WTC11 (cell line): ENCODE measurements around the gene NKD1. TPM values are rescaled to one million over a fixed set of nuclear protein-coding genes. Genes with fewer than 3 reads are reported as not detected.

ENCODE experiments used
- ATAC-seq: fragments of 200-7000 bp; cut with Tn5 transposase; 2 replicates; pipeline ENCODE4 v1.10.0; 2021; ENCODE audit warnings: mild to moderate bottlenecking, moderate library complexity
- CTCF ChIA-PET: fragments of 300-600 bp; sonication (Branson Sonifier 250); formaldehyde crosslinking; loops from one replicate; lab custom pipeline; 2021; ENCODE audit warnings: antibody characterized with exemption; lab: Charles Lee
- POLR2A ChIA-PET: fragments of 350-600 bp; sonication (Branson Sonifier 250); formaldehyde crosslinking; loops from one replicate; lab custom pipeline; 2021; ENCODE audit warnings: antibody characterized with exemption; lab: Charles Lee
- DNase-seq: peaks from one replicate; pipeline ENCODE4 v3.0.0; 2021; ENCODE audit warnings: low spot score
- H3K27ac Mint-ChIP-seq: 2 replicates; pipeline ENCODE4 v1.8.0; 2021; ENCODE audit warnings: mixed read lengths
- H3K27me3 Mint-ChIP-seq: 2 replicates; pipeline ENCODE4 v1.8.0; 2021; ENCODE audit warnings: low read depth, mild to moderate bottlenecking, moderate library complexity, mixed read lengths
- H3K36me3 Mint-ChIP-seq: 2 replicates; pipeline ENCODE4 v1.8.0; 2021; ENCODE audit warnings: mixed read lengths
- H3K4me1 Mint-ChIP-seq: 2 replicates; pipeline ENCODE4 v1.8.0; 2022; ENCODE audit warnings: mixed read lengths
- H3K4me3 Mint-ChIP-seq: 2 replicates; pipeline ENCODE4 v1.8.0; 2021; ENCODE audit warnings: mild to moderate bottlenecking, moderate library complexity, mixed read lengths
- H3K9me3 Mint-ChIP-seq: 2 replicates; pipeline ENCODE4 v1.8.0; 2021; ENCODE audit warnings: mixed read lengths
- ATF1 ChIP-seq: sonication (generic); formaldehyde crosslinking; IDR thresholded peaks from 2 replicates; pipeline ENCODE4 v1.8.1; 2023; ENCODE audit warnings: mild to moderate bottlenecking, moderate library complexity, missing genetic modification reagents
- EMX1 ChIP-seq: fragments of 250-450 bp; sonication (Bioruptor Pico); IDR thresholded peaks from 2 replicates; pipeline ENCODE4 v1.8.0; 2021; ENCODE audit warnings: mild to moderate bottlenecking
- ESRRA ChIP-seq: sonication (generic); formaldehyde crosslinking; IDR thresholded peaks from 2 replicates; pipeline ENCODE4 v1.8.1; 2022; ENCODE audit warnings: mild to moderate bottlenecking, missing genetic modification reagents, borderline replicate concordance
- ETV6 ChIP-seq: sonication (generic); formaldehyde crosslinking; IDR thresholded peaks from 2 replicates; pipeline ENCODE4 v1.8.1; 2022; ENCODE audit warnings: mild to moderate bottlenecking, missing genetic modification reagents
- FOXJ3 ChIP-seq: sonication (generic); formaldehyde crosslinking; IDR thresholded peaks from 2 replicates; pipeline ENCODE4 v1.9.0; 2021; ENCODE audit warnings: missing genetic modification reagents, mild to moderate bottlenecking, borderline replicate concordance
- FOXK1 ChIP-seq: sonication (generic); formaldehyde crosslinking; IDR thresholded peaks from 2 replicates; pipeline ENCODE4 v1.8.0; 2022; ENCODE audit warnings: mild to moderate bottlenecking, moderate library complexity, missing genetic modification reagents
- HMGA2 ChIP-seq: fragments of 250-450 bp; sonication (Bioruptor Pico); IDR thresholded peaks from 2 replicates; pipeline ENCODE4 v1.4.0; 2021; ENCODE audit warnings: mild to moderate bottlenecking, moderate library complexity
- KAT7 ChIP-seq: sonication (generic); formaldehyde crosslinking; IDR thresholded peaks from 2 replicates; pipeline ENCODE4 v1.8.1; 2023; ENCODE audit warnings: missing genetic modification reagents, mild to moderate bottlenecking, borderline replicate concordance
- MXD4 ChIP-seq: fragments of 250-450 bp; sonication (Bioruptor Pico); IDR thresholded peaks from 2 replicates; pipeline ENCODE4 v1.8.0; 2021; ENCODE audit warnings: mild to moderate bottlenecking, moderate library complexity, borderline replicate concordance
- NR2C2 ChIP-seq: sonication (generic); formaldehyde crosslinking; IDR thresholded peaks from 2 replicates; pipeline ENCODE4 v1.8.0; 2022; ENCODE audit warnings: mild to moderate bottlenecking, missing genetic modification reagents
- SP1 ChIP-seq: sonication (generic); formaldehyde crosslinking; conservative IDR thresholded peaks from 2 replicates; pipeline ENCODE4 v1.8.1; 2022; ENCODE audit warnings: missing genetic modification reagents
- TP53 ChIP-seq: sonication (generic); formaldehyde crosslinking; IDR thresholded peaks from 2 replicates; pipeline ENCODE4 v1.8.1; 2023; ENCODE audit warnings: mild to moderate bottlenecking, missing genetic modification reagents
- ZNF138 ChIP-seq: sonication (generic); formaldehyde crosslinking; conservative IDR thresholded peaks from 2 replicates; pipeline ENCODE4 v1.8.1; 2022; ENCODE audit warnings: mild to moderate bottlenecking, moderate library complexity, missing genetic modification reagents
- ZNF219 ChIP-seq: sonication (generic); formaldehyde crosslinking; IDR thresholded peaks from 2 replicates; pipeline ENCODE4 v1.8.0; 2023; ENCODE audit warnings: missing genetic modification reagents, mild to moderate bottlenecking, borderline replicate concordance
- ZNF423 ChIP-seq: fragments of 250-450 bp; sonication (Bioruptor Pico); IDR thresholded peaks from 2 replicates; pipeline ENCODE4 v2.1.2; 2022; ENCODE audit warnings: mild to moderate bottlenecking, moderate library complexity
- total RNA-seq: library from RNA; stranded (reverse); gene quantifications from 3 replicates; pipeline ENCODE4 v1.2.3, GENCODE V29; 2021
- TF ChIP-seq, protein P1 (sequence below): fragments of 250-450 bp; sonication (Bioruptor Pico); IDR thresholded peaks from 2 replicates; pipeline ENCODE4 v1.9.0; 2021; ENCODE audit warnings: mild to moderate bottlenecking, borderline replicate concordance
- TF ChIP-seq, protein P2 (sequence below): sonication (generic); formaldehyde crosslinking; IDR thresholded peaks from 2 replicates; pipeline ENCODE4 v1.8.1; 2022; ENCODE audit warnings: low read depth, missing genetic modification reagents, borderline replicate concordance
- TF ChIP-seq, protein P3 (sequence below): fragments of 250-450 bp; sonication (Bioruptor Pico); conservative IDR thresholded peaks from 2 replicates; pipeline ENCODE4 v1.9.0; 2021; ENCODE audit warnings: mild to moderate bottlenecking
- TF ChIP-seq, protein P4 (sequence below): sonication (generic); formaldehyde crosslinking; conservative IDR thresholded peaks from 2 replicates; pipeline ENCODE4 v1.8.1; 2022; ENCODE audit warnings: mild to moderate bottlenecking, missing genetic modification reagents
- TF ChIP-seq, protein P5 (sequence below): sonication (generic); formaldehyde crosslinking; IDR thresholded peaks from 2 replicates; pipeline ENCODE4 v1.8.1; 2022; ENCODE audit warnings: missing genetic modification reagents, borderline replicate concordance
- TF ChIP-seq, protein P6 (sequence below): sonication (generic); formaldehyde crosslinking; IDR thresholded peaks from 2 replicates; pipeline ENCODE4 v1.8.0; 2023; ENCODE audit warnings: missing genetic modification reagents, mild to moderate bottlenecking, borderline replicate concordance

NKD1 gene
- total RNA-seq, 1 experiment from 2014 or later, result 6.0 TPM

DNA sequence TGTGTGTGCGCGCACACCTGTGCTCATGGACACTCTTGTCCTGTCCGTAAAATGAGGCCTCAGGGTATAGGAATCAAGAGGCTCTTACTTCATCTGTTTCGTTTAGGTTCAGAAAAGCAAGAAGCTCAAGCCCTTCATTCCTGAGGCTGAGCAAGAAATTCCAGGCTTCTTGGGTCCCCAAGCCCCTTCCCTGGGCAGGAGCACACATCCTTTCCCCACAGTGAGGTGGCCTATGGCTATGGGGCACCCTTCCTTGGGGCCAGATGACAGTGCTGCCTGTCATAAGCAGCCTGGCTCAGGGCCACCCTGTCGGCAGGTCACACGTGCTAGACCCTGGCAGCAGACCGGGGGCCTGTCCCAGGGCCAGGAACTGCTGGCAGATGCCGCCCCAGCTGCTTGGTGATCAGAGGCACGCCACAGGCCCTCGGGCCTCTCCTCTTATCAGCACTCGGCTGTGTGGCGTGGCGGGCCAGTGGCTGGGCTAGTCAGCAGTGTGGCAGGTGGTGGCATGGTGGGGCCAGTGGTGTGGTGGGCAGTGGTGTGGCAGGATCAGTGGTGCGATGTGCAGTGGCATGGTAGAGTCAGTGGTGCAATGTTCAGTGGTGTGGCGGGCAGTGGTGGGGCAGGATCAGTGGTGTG is 50.2 kb downstream of the NKD1 start:
- CTCF ChIA-PET, result no interaction called here
- Mint-ChIP-seq H3K4me3 (no peak overlapping the region), H3K4me1 (peaks cover 13% of the 10 kb centered on the region)
- DNase-seq (no peak), ATAC-seq (no peak)
- TF ChIP-seq ATF1, result no peak
- no peak for TF ChIP-seq NR2C2 (CRISPR knock-in tag)
- no peak for TF ChIP-seq ESRRA
- no peak for TF ChIP-seq ZNF219
- TF ChIP-seq, protein P1, sequence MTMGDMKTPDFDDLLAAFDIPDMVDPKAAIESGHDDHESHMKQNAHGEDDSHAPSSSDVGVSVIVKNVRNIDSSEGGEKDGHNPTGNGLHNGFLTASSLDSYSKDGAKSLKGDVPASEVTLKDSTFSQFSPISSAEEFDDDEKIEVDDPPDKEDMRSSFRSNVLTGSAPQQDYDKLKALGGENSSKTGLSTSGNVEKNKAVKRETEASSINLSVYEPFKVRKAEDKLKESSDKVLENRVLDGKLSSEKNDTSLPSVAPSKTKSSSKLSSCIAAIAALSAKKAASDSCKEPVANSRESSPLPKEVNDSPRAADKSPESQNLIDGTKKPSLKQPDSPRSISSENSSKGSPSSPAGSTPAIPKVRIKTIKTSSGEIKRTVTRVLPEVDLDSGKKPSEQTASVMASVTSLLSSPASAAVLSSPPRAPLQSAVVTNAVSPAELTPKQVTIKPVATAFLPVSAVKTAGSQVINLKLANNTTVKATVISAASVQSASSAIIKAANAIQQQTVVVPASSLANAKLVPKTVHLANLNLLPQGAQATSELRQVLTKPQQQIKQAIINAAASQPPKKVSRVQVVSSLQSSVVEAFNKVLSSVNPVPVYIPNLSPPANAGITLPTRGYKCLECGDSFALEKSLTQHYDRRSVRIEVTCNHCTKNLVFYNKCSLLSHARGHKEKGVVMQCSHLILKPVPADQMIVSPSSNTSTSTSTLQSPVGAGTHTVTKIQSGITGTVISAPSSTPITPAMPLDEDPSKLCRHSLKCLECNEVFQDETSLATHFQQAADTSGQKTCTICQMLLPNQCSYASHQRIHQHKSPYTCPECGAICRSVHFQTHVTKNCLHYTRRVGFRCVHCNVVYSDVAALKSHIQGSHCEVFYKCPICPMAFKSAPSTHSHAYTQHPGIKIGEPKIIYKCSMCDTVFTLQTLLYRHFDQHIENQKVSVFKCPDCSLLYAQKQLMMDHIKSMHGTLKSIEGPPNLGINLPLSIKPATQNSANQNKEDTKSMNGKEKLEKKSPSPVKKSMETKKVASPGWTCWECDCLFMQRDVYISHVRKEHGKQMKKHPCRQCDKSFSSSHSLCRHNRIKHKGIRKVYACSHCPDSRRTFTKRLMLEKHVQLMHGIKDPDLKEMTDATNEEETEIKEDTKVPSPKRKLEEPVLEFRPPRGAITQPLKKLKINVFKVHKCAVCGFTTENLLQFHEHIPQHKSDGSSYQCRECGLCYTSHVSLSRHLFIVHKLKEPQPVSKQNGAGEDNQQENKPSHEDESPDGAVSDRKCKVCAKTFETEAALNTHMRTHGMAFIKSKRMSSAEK (CRISPR knock-in tag), result no peak
- no peak for TF ChIP-seq FOXJ3 (CRISPR knock-in tag)
- TF ChIP-seq ZNF138 (CRISPR knock-in tag), result no peak
- TF ChIP-seq SP1 (CRISPR knock-in tag), result no peak
- no peak for TF ChIP-seq KAT7 (CRISPR knock-in tag)
- no peak for TF ChIP-seq ETV6
- no peak for TF ChIP-seq TP53 (CRISPR knock-in tag)
- no peak for TF ChIP-seq EMX1
- TF ChIP-seq, protein P2, sequence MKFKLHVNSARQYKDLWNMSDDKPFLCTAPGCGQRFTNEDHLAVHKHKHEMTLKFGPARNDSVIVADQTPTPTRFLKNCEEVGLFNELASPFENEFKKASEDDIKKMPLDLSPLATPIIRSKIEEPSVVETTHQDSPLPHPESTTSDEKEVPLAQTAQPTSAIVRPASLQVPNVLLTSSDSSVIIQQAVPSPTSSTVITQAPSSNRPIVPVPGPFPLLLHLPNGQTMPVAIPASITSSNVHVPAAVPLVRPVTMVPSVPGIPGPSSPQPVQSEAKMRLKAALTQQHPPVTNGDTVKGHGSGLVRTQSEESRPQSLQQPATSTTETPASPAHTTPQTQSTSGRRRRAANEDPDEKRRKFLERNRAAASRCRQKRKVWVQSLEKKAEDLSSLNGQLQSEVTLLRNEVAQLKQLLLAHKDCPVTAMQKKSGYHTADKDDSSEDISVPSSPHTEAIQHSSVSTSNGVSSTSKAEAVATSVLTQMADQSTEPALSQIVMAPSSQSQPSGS (CRISPR knock-in tag), result no peak
- TF ChIP-seq, protein P3, sequence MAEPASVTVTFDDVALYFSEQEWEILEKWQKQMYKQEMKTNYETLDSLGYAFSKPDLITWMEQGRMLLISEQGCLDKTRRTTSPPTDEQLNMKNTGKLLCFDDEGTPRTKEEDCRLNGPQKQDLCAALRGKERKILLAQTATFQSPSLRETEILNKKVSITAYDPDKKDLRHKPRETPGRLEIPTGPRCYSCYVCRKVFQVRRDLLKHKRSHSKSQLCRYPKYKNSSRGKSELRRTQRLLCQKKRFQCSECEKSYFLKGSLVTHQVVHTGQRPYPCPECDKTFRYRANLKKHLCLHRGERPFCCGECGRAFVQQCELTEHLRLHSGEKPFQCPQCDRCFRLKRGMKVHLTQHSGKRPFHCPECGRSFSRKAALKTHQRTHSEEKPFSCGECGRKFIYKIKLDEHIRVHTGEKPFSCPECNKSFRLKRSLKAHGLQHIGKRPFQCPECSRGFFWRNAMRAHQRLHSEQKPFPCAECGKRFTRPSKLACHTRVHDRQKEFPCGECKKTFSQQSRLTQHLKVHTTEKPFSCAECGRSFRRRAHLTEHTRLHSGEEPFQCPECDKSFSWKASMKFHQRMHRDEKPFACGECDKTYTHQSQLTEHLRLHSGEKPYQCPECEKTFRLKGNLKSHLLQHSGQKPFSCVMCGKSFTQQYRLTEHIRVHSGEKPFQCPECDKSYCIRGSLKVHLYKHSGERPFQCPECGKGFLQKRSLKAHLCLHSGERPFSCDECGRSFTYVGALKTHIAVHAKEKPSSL (CRISPR knock-in tag), result no peak
- TF ChIP-seq, protein P4, sequence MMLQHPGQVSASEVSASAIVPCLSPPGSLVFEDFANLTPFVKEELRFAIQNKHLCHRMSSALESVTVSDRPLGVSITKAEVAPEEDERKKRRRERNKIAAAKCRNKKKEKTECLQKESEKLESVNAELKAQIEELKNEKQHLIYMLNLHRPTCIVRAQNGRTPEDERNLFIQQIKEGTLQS (CRISPR knock-in tag), result no peak
- TF ChIP-seq, protein P5, sequence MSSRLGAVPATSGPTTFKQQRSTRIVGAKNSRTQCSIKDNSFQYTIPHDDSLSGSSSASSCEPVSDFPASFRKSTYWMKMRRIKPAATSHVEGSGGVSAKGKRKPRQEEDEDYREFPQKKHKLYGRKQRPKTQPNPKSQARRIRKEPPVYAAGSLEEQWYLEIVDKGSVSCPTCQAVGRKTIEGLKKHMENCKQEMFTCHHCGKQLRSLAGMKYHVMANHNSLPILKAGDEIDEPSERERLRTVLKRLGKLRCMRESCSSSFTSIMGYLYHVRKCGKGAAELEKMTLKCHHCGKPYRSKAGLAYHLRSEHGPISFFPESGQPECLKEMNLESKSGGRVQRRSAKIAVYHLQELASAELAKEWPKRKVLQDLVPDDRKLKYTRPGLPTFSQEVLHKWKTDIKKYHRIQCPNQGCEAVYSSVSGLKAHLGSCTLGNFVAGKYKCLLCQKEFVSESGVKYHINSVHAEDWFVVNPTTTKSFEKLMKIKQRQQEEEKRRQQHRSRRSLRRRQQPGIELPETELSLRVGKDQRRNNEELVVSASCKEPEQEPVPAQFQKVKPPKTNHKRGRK (CRISPR knock-in tag), result no peak
- TF ChIP-seq, all 79 proteins: peak for 0
- Mint-ChIP-seq H3K27me3 (no peaks in the 10 kb centered on the region), H3K36me3 (no peaks in the 10 kb centered on the region), H3K9me3 (no peaks in the 10 kb centered on the region), H3K27ac (no peak overlapping the region)
- POLR2A ChIA-PET, result no interaction called here

DNA sequence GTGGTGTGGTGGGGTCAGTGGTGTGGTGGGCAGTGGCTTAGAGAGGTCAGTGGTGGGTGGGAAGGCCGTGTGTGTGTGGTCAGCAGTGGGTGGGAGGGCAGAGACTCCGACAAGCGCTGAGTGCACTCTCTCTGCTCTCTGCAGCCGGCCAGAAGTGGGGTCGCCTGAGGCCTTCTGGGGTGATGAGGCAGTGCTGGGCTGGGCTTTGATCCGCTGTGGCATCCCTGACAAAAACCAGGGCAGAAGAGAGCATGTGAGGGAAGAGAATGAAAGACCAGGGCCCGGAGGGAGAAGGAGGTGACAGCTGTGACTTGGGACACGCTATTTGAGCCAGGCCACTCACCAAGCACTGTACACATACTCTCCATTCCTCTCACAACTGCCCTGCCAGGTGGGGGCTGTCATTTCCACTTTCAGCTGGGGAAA is 50.8 kb downstream of the NKD1 start:
- Mint-ChIP-seq H3K4me3 (no peak overlapping the region), H3K36me3 (no peaks in the 10 kb centered on the region), H3K4me1 (peaks cover 11% of the 10 kb centered on the region), H3K27ac (no peak overlapping the region), H3K9me3 (no peaks in the 10 kb centered on the region), H3K27me3 (no peaks in the 10 kb centered on the region)
- CTCF ChIA-PET, result no interaction called here
- DNase-seq, result no peak
- POLR2A ChIA-PET, result no interaction called here
- ATAC-seq, result no peak
- no peak for TF ChIP-seq FOXK1 (CRISPR knock-in tag)
- TF ChIP-seq SP1 (CRISPR knock-in tag), result no peak
- TF ChIP-seq, protein P4 (CRISPR knock-in tag), result no peak
- TF ChIP-seq, protein P6, sequence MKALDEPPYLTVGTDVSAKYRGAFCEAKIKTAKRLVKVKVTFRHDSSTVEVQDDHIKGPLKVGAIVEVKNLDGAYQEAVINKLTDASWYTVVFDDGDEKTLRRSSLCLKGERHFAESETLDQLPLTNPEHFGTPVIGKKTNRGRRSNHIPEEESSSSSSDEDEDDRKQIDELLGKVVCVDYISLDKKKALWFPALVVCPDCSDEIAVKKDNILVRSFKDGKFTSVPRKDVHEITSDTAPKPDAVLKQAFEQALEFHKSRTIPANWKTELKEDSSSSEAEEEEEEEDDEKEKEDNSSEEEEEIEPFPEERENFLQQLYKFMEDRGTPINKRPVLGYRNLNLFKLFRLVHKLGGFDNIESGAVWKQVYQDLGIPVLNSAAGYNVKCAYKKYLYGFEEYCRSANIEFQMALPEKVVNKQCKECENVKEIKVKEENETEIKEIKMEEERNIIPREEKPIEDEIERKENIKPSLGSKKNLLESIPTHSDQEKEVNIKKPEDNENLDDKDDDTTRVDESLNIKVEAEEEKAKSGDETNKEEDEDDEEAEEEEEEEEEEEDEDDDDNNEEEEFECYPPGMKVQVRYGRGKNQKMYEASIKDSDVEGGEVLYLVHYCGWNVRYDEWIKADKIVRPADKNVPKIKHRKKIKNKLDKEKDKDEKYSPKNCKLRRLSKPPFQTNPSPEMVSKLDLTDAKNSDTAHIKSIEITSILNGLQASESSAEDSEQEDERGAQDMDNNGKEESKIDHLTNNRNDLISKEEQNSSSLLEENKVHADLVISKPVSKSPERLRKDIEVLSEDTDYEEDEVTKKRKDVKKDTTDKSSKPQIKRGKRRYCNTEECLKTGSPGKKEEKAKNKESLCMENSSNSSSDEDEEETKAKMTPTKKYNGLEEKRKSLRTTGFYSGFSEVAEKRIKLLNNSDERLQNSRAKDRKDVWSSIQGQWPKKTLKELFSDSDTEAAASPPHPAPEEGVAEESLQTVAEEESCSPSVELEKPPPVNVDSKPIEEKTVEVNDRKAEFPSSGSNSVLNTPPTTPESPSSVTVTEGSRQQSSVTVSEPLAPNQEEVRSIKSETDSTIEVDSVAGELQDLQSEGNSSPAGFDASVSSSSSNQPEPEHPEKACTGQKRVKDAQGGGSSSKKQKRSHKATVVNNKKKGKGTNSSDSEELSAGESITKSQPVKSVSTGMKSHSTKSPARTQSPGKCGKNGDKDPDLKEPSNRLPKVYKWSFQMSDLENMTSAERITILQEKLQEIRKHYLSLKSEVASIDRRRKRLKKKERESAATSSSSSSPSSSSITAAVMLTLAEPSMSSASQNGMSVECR (CRISPR knock-in tag), result no peak
- no peak for TF ChIP-seq HMGA2 (CRISPR knock-in tag)
- no peak for TF ChIP-seq MXD4 (CRISPR knock-in tag)
- no peak for TF ChIP-seq ZNF423 (CRISPR knock-in tag)
